HepG2 (cell line): ENCODE results near the gene GTSF1L. TPM values are rescaled to one million over a fixed set of nuclear protein-coding genes. Genes with fewer than 3 reads are reported as not detected.

ENCODE experiments used
- ATAC-seq: fragments of 200-7000 bp; cut with Tn5 transposase; 3 replicates; pipeline ENCODE4 v1.9.1; 2020; ENCODE audit warnings: mild to moderate bottlenecking, moderate library complexity
- BruUV-seq: library from RNA; stranded (reverse); fragments of 400-500 nt; replicated peaks from 2 replicates; lab custom pipeline; 2021; lab: Mats Ljungman, UMichigan
- CTCF ChIA-PET: fragments of 300-600 bp; formaldehyde crosslinking; extraction: SDS; loops from one replicate; lab custom pipeline; 2021; ENCODE audit warnings: low total read pairs, inconsistent platforms, low intra/inter-chr PET ratio; lab: Yijun Ruan, JAX
- POLR2A ChIA-PET: fragments of 350-600 bp; sonication (Branson Sonifier 250); formaldehyde crosslinking; loops from one replicate; lab custom pipeline; 2020; ENCODE audit warnings: antibody characterized with exemption, inconsistent platforms; lab: Yijun Ruan, JAX
- DNase-seq: peaks from one replicate; pipeline ENCODE4 v3.0.0-alpha.2; 2015; ENCODE audit warnings: low spot score
- FAIRE-seq: peaks from 3 replicates; lab custom pipeline; 2011; peaks lifted over from hg19 to GRCh38; lab: Jason Lieb, UNC
- H2AFZ ChIP-seq: one replicate; pipeline ENCODE4 v1.6.1; 2011; ENCODE audit warnings: low read length, inconsistent platforms
- H3K27ac ChIP-seq: fragments of 300-600 bp; 3 replicates; pipeline ENCODE4 v1.8.0; 2011; ENCODE audit warnings: mixed run types, mild to moderate bottlenecking, mixed read lengths, low read length, inconsistent platforms; ENCODE audit not compliant: insufficient read depth; ENCODE audit errors: extremely low read length
- H3K27me3 ChIP-seq, 2 experiments: fragments of 200-600 bp in 1 of 2; 2 replicates in 1 of 2; 3 replicates in 1 of 2; pipeline versions ENCODE4 v1.6.0 to v1.8.0; 2011; ENCODE audit warnings: low read length in 2 of 2, mild to moderate bottlenecking in 2 of 2, moderate library complexity in 2 of 2, inconsistent platforms in 1 of 2; ENCODE audit not compliant: insufficient read depth in 2 of 2, control insufficient read depth in 1 of 2
- H3K36me3 ChIP-seq, 2 experiments: fragments of 200-600 bp in 1 of 2; replicated peaks in 1 of 2; 2 replicates in 1 of 2; 3 replicates in 1 of 2; pipeline versions ENCODE4 v1.5.1 to v1.8.0; 2011; ENCODE audit warnings: low read length in 2 of 2, inconsistent platforms in 1 of 2; ENCODE audit not compliant: insufficient read depth in 2 of 2, control insufficient read depth in 1 of 2
- H3K4me1 ChIP-seq: 2 replicates; pipeline ENCODE4 v1.5.1; 2012; ENCODE audit warnings: low read length, inconsistent platforms; ENCODE audit not compliant: insufficient read depth
- H3K4me2 ChIP-seq: 2 replicates; pipeline ENCODE4 v1.6.0; 2011; ENCODE audit warnings: low read depth, low read length, inconsistent platforms
- H3K4me3 ChIP-seq, 3 experiments: fragments of 200-600 bp in 1 of 3; sonication (generic), shearing (Covaris generic) in 1 of 3; replicated peaks in 1 of 3; 2 replicates each; pipeline ENCODE4 v1.5.1; 2011 to 2016; ENCODE audit warnings: low read length in 3 of 3, inconsistent platforms in 2 of 3, low read depth in 2 of 3, mild to moderate bottlenecking in 2 of 3, control low read depth in 1 of 3, mixed read lengths in 1 of 3; ENCODE audit not compliant: insufficient read depth in 1 of 3
- H3K79me2 ChIP-seq: one replicate; pipeline ENCODE4 v1.6.1; 2011; ENCODE audit warnings: low read length, inconsistent platforms; ENCODE audit not compliant: insufficient read depth
- H3K9ac ChIP-seq: 2 replicates; pipeline ENCODE4 v1.6.0; 2011; ENCODE audit warnings: mild to moderate bottlenecking, low read depth, low read length, inconsistent platforms; ENCODE audit not compliant: insufficient read depth
- H3K9me3 ChIP-seq: 2 replicates; pipeline ENCODE4 v1.5.1; 2012; ENCODE audit warnings: mild to moderate bottlenecking, low read length
- H4K20me1 ChIP-seq: 2 replicates; pipeline ENCODE4 v1.6.0; 2011; ENCODE audit warnings: inconsistent platforms, mild to moderate bottlenecking, low read length, moderate library complexity; ENCODE audit not compliant: insufficient read depth
- CEBPB ChIP-seq: IDR thresholded peaks from 2 replicates; pipeline ENCODE4 v1.6.1; 2011; ENCODE audit warnings: low read depth, low read length, improper control_type of control experiment, borderline replicate concordance
- GPBP1L1 ChIP-seq: sonication (generic); formaldehyde crosslinking; IDR thresholded peaks from 2 replicates; pipeline ENCODE4 v1.5.0; 2020; ENCODE audit warnings: mild to moderate bottlenecking, missing genetic modification reagents
- NBN ChIP-seq: fragments of 450-650 bp; conservative IDR thresholded peaks from 2 replicates; pipeline ENCODE4 v1.6.1; 2017
- NFYC ChIP-seq: IDR thresholded peaks from 2 replicates; pipeline ENCODE4 v1.6.1; 2016; ENCODE audit warnings: missing genetic modification reagents, missing compliant biosample characterization
- SETDB1 ChIP-seq: sonication (generic); formaldehyde crosslinking; IDR thresholded peaks from 2 replicates; pipeline ENCODE4 v1.5.1; 2020; ENCODE audit warnings: missing genetic modification reagents, mild to moderate bottlenecking, borderline replicate concordance
- WGBS: methylation state at CpG from one replicate; pipeline ENCODE4 v1.1.6; 2017; ENCODE audit warnings: low lambda C conversion rate; 5-methylcytosine and 5-hydroxymethylcytosine counted together
- in situ Hi-C: cut with HindIII; loops from 2 replicates; pipeline ENCODE4 v1.10.0; 2017; ENCODE audit warnings: low pct_unique_long_range_greater_than_20kb; ENCODE audit not compliant: extremely low pct_ligation_motif_present
- intact Hi-C: fragments of 100-400 bp; cut with micrococcal nuclease; formaldehyde crosslinking; loops from one replicate; pipeline ENCODE4 v1.10.0; 2022; ENCODE audit not compliant: unreplicated experiment
- polyA plus RNA-seq, 8 experiments: library from polyadenylated mRNA; depleted of rRNA in 3 of 8; stranded (reverse) in 7 of 8; unstranded in 1 of 8; fragments of >200 nt; fragmentation: Illumina TruSeq in 4 of 8; extraction: Trizol in 4 of 8; gene quantifications; 2 replicates each; pipeline versions ENCODE4 v1.2.1 to v1.2.3, GENCODE V29; 2011 to 2016; ENCODE audit warnings: low read depth in 4 of 8, missing spikeins in 1 of 8, mixed read lengths in 1 of 8; ENCODE audit not compliant: insufficient read depth in 1 of 8
- total RNA-seq, 5 experiments: library from RNA; depleted of rRNA; stranded (reverse); fragments of >200 nt; fragmentation: Illumina TruSeq; extraction: Trizol; gene quantifications; 2 replicates each; pipeline ENCODE4 v1.2.3, GENCODE V29; 2016; ENCODE audit warnings: low read depth in 1 of 5

The GTSF1L gene
- total and polyA plus RNA-seq, 2 of the 13 experiments (the other 11 are each of a cell fraction or from before 2014, with no cell fraction given) = not detected

GRCh38 chr20:43755390-43755789 lies 28.6 kb upstream of the GTSF1L start:
- no peak overlapping the region for H3K27ac ChIP-seq
- no peaks in the 10 kb centered on the region for H3K9me3 ChIP-seq
- DNase-seq (no peak), FAIRE-seq (peak; percentile 37), ATAC-seq (no peak)
- TF ChIP-seq NFYC (CRISPR knock-in tag) (no peak), SETDB1 (CRISPR knock-in tag) (no peak), NBN (no peak)
- ChIA-PET POLR2A (no interaction called here), CTCF (no interaction called here)
- no peak overlapping the region for H3K4me3 ChIP-seq
- H4K20me1 ChIP-seq = no peaks in the 10 kb centered on the region
- WGBS = 29% methylated on average over 7 of the region's 7 CpGs
- H3K27me3 ChIP-seq = peaks cover 5 to 41% of the 10 kb centered on the region in 2 experiments; a peak in 3 of 5 replicates
- no peak overlapping the region for H3K4me2 ChIP-seq
- no peaks in the 10 kb centered on the region for H3K79me2 ChIP-seq
- no peak overlapping the region for H2AFZ ChIP-seq
- intact Hi-C loops = no loop called here
- no peaks in the 10 kb centered on the region for H3K36me3 ChIP-seq
- H3K9ac ChIP-seq = no peak overlapping the region
- in situ Hi-C loops = no loop called here
- no peaks in the 10 kb centered on the region for H3K4me1 ChIP-seq
- no TSS peak for BruUV-seq

- no peak overlapping the region for H3K4me2 ChIP-seq
- 37% methylated on average over 13 of the region's 13 CpGs for WGBS
- no TSS peak for BruUV-seq
- no peaks in the 10 kb centered on the region for H3K4me1 ChIP-seq
- no peak overlapping the region for H2AFZ ChIP-seq
- H3K27me3 ChIP-seq = peaks cover 3 to 52% of the 10 kb centered on the region in 2 experiments; a peak in 3 of 5 replicates
- H3K9ac ChIP-seq = no peak overlapping the region
- ATAC-seq = no peak
- H3K27ac ChIP-seq = no peak overlapping the region
- no peaks in the 10 kb centered on the region for H3K79me2 ChIP-seq
- no peaks in the 10 kb centered on the region for H3K9me3 ChIP-seq
- POLR2A ChIA-PET = no interaction called here
- CTCF ChIA-PET = interaction anchor here (1.2 kb wide), 1 partner anchor 341 kb away, joined by 3 read pairs; no protein-coding TSS in a partner anchor
- DNase-seq = no peak
- H3K36me3 ChIP-seq = no peaks in the 10 kb centered on the region
- intact Hi-C loops = no loop called here
- no peak for FAIRE-seq
- H4K20me1 ChIP-seq = no peaks in the 10 kb centered on the region
- in situ Hi-C loops = loop anchor here (5.0 kb wide), 1 partner anchor 330 kb away; no protein-coding TSS in a partner anchor
- no peak for TF ChIP-seq GPBP1L1
- 0 out of 2 replicates have a peak, but pooled peaks have one; percentile 17 for TF ChIP-seq CEBPB
- no peak overlapping the region for H3K4me3 ChIP-seq
These were observed 25.9 kb upstream of the GTSF1L start for GRCh38 chr20:43752561-43753301.
